GM12892 (cell line): ENCODE data around the gene SLC25A51.

ENCODE experiments used
- DNase-seq: peaks from one replicate; pipeline ENCODE4 v3.0.0; 2011; ENCODE audit not compliant: insufficient read length
- FAIRE-seq: peaks from 2 replicates; lab custom pipeline; 2011; peaks lifted over from hg19 to GRCh38; lab: Jason Lieb, UNC
- POLR2A ChIP-seq: IDR thresholded peaks from 2 replicates; pipeline ENCODE4 v1.6.1; 2011; ENCODE audit warnings: low read depth, low read length, control low read depth
- POLR2AphosphoS5 ChIP-seq: IDR thresholded peaks from 2 replicates; pipeline ENCODE4 v1.6.1; 2011; ENCODE audit warnings: low read depth, low read length, control low read depth
- TAF1 ChIP-seq: IDR thresholded peaks from 2 replicates; pipeline ENCODE4 v1.6.1; 2011; ENCODE audit warnings: low read depth, mild to moderate bottlenecking, control low read depth, low read length, borderline replicate concordance

Gene SLC25A51

GRCh38 chr9:37923118-37923795, 19.3 kb upstream of the SLC25A51 start:
- TF ChIP-seq TAF1 (no peak), POLR2A (no peak), POLR2AphosphoS5 (no peak)
- no peak for FAIRE-seq
- no peak for DNase-seq

- FAIRE-seq = no peak
- no peak for DNase-seq
- TF ChIP-seq POLR2AphosphoS5 = no peak
- no peak for TF ChIP-seq POLR2A
- no peak for TF ChIP-seq TAF1
These were observed 18.6 kb upstream of the SLC25A51 start for GRCh38 chr9:37922363-37923117.

- DNase-seq (no peak), FAIRE-seq (no peak)
- TF ChIP-seq TAF1 = no peak
- TF ChIP-seq POLR2A = no peak
These were observed 17.8 kb upstream of the SLC25A51 start for GRCh38 chr9:37921546-37922300.

- DNase-seq (no peak), FAIRE-seq (no peak)
- TF ChIP-seq POLR2AphosphoS5 = no peak
- TF ChIP-seq TAF1 = no peak
- no peak for TF ChIP-seq POLR2A
These were observed 17.2 kb upstream of the SLC25A51 start for GRCh38 chr9:37921168-37921510.

GRCh38 chr9:37920471-37921167, 16.7 kb upstream of the SLC25A51 start:
- FAIRE-seq (peak; percentile 38), DNase-seq (no peak)
- no peak for TF ChIP-seq TAF1
- no peak for TF ChIP-seq POLR2A
- no peak for TF ChIP-seq POLR2AphosphoS5

GRCh38 chr9:37919956-37920335, 16.0 kb upstream of the SLC25A51 start:
- FAIRE-seq (no peak), DNase-seq (no peak)
- TF ChIP-seq TAF1 (no peak), POLR2A (no peak), POLR2AphosphoS5 (no peak)

GRCh38 chr9:37919246-37919955, 15.5 kb upstream of the SLC25A51 start:
- TF ChIP-seq POLR2A = no peak
- no peak for TF ChIP-seq TAF1
- TF ChIP-seq POLR2AphosphoS5 = no peak
- DNase-seq (no peak), FAIRE-seq (no peak)

- no peak for FAIRE-seq
- TF ChIP-seq TAF1 = no peak
- TF ChIP-seq POLR2A = no peak
- no peak for TF ChIP-seq POLR2AphosphoS5
- no peak for DNase-seq
These were observed 14.8 kb upstream of the SLC25A51 start for GRCh38 chr9:37918665-37919170.

GRCh38 chr9:37917801-37918664, 14.1 kb upstream of the SLC25A51 start:
- FAIRE-seq (no peak), DNase-seq (no peak)
- TF ChIP-seq TAF1 (no peak), POLR2A (no peak), POLR2AphosphoS5 (no peak)

GRCh38 chr9:37917313-37917731, 13.4 kb upstream of the SLC25A51 start:
- FAIRE-seq = no peak
- DNase-seq = no peak
- TF ChIP-seq TAF1 (no peak), POLR2AphosphoS5 (no peak), POLR2A (no peak)
